Panc1 (cell line): ENCODE data around the gene METTL22. TPM values are rescaled to one million over a fixed set of nuclear protein-coding genes. Genes with fewer than 3 reads are reported as not detected.

Experiments
- ATAC-seq: fragments of 200-7000 bp; cut with Tn5 transposase; 2 replicates; pipeline ENCODE4 v1.9.1; 2020; ENCODE audit warnings: mild to moderate bottlenecking, moderate library complexity
- BruUV-seq: library from RNA; stranded (reverse); fragments of 400-500 nt; replicated peaks from 2 replicates; lab custom pipeline; 2021; lab: Mats Ljungman, UMichigan
- CTCF ChIA-PET: fragments of 300-600 bp; sonication (Branson Sonifier 250); formaldehyde crosslinking; loops from one replicate; lab custom pipeline; 2022; ENCODE audit warnings: antibody characterized with exemption; lab: Charles Lee
- POLR2A ChIA-PET: fragments of 300-600 bp; sonication (Branson Sonifier 250); formaldehyde crosslinking; loops from one replicate; lab custom pipeline; 2022; ENCODE audit warnings: antibody characterized with exemption; lab: Charles Lee
- DNase-seq: peaks from one replicate; pipeline ENCODE4 v3.0.0-alpha.2; 2010; ENCODE audit warnings: low read depth, low spot score
- H3K27ac ChIP-seq: 2 replicates; pipeline ENCODE4 v1.5.1; 2011; ENCODE audit warnings: mild to moderate bottlenecking, low read length, inconsistent platforms
- H3K27me3 ChIP-seq: fragments of 200-500 bp; sonication (Bioruptor generic); 2 replicates; pipeline ENCODE4 v1.6.0; 2014; ENCODE audit warnings: low read length, inconsistent platforms; ENCODE audit not compliant: control insufficient read depth, insufficient read depth
- H3K36me3 ChIP-seq: fragments of 200-500 bp; sonication (Bioruptor generic); 2 replicates; pipeline ENCODE4 v1.5.1; 2014; ENCODE audit warnings: inconsistent platforms, mild to moderate bottlenecking, low read length, moderate library complexity; ENCODE audit not compliant: control insufficient read depth, insufficient read depth
- H3K4me1 ChIP-seq: 2 replicates; pipeline ENCODE4 v1.5.1; 2011; ENCODE audit warnings: inconsistent platforms, mild to moderate bottlenecking, low read length, moderate library complexity; ENCODE audit not compliant: control insufficient read depth, insufficient read depth
- H3K4me3 ChIP-seq, 2 experiments: 2 replicates each; pipeline ENCODE4 v1.5.1; 2011 to 2012; ENCODE audit warnings: low read depth in 2 of 2, low read length in 2 of 2, mild to moderate bottlenecking in 2 of 2, inconsistent platforms in 1 of 2, moderate library complexity in 1 of 2
- H3K9me3 ChIP-seq: fragments of 200-500 bp; sonication (Bioruptor generic); 2 replicates; pipeline ENCODE4 v1.5.1; 2014; ENCODE audit warnings: low read depth, mild to moderate bottlenecking, inconsistent platforms, low read length, moderate library complexity; ENCODE audit not compliant: control insufficient read depth, insufficient read depth
- POLR2AphosphoS5 ChIP-seq: IDR thresholded peaks from 2 replicates; pipeline ENCODE4 v1.6.1; 2012; ENCODE audit warnings: mild to moderate bottlenecking, low read depth, low read length, moderate library complexity
- SIN3A ChIP-seq: IDR thresholded peaks from 2 replicates; pipeline ENCODE4 v1.6.1; 2012; ENCODE audit warnings: low read depth, mild to moderate bottlenecking, low read length, moderate library complexity, borderline replicate concordance; ENCODE audit not compliant: insufficient read depth
- TCF7L2 ChIP-seq: IDR thresholded peaks from 2 replicates; pipeline ENCODE4 v1.6.1; 2011; ENCODE audit warnings: mild to moderate bottlenecking, low read depth, low read length, inconsistent platforms
- in situ Hi-C: cut with HindIII; loops from 2 replicates; pipeline ENCODE4 v1.10.0; 2016; ENCODE audit warnings: low sequenced_read_pairs, low pct_unique_long_range_greater_than_20kb
- intact Hi-C: fragments of 100-400 bp; cut with micrococcal nuclease; formaldehyde crosslinking; loops from one replicate; pipeline ENCODE4 v1.10.0; 2022; ENCODE audit not compliant: unreplicated experiment
- total RNA-seq: library from RNA; stranded (reverse); gene quantifications from one replicate; pipeline ENCODE4 v1.2.1, GENCODE V29; 2021; ENCODE audit not compliant: unreplicated experiment
- TF ChIP-seq, protein P1 (sequence below), 2 experiments: IDR thresholded peaks; 2 replicates each; pipeline ENCODE4 v1.6.1; 2011 to 2012; ENCODE audit warnings: low read depth in 2 of 2, control low read depth in 1 of 2, low read length in 1 of 2, mild to moderate bottlenecking in 1 of 2, moderate library complexity in 1 of 2; ENCODE audit not compliant: insufficient read depth in 1 of 2
- TF ChIP-seq, protein P2 (sequence below): fragments of 450-650 bp; IDR thresholded peaks from 2 replicates; pipeline ENCODE4 v1.5.1; 2017; ENCODE audit warnings: mild to moderate bottlenecking

The METTL22 gene
- total RNA-seq, 1 experiment from 2014 or later, result 31.8 TPM

GRCh38 chr16:8621222-8621571 is 301 bp upstream of the METTL22 start:
- ChIA-PET CTCF (no interaction called here), POLR2A (no interaction called here)
- Histone ChIP-seq H3K36me3 (peaks cover 3% of the 10 kb centered on the region; the same call in 1 of the 2 replicates), H3K4me1 (no peaks in the 10 kb centered on the region), H3K9me3 (no peaks in the 10 kb centered on the region), H3K4me3 (peak overlapping the region; percentile 91 to 95), H3K27me3 (no peaks in the 10 kb centered on the region; the same call in 1 of the 2 replicates), H3K27ac (peak overlapping the region; percentile 86)
- no TSS peak for BruUV-seq
- TF ChIP-seq POLR2AphosphoS5 (no peak), SIN3A (no peak), TCF7L2 (no peak)
- TF ChIP-seq, protein P1, sequence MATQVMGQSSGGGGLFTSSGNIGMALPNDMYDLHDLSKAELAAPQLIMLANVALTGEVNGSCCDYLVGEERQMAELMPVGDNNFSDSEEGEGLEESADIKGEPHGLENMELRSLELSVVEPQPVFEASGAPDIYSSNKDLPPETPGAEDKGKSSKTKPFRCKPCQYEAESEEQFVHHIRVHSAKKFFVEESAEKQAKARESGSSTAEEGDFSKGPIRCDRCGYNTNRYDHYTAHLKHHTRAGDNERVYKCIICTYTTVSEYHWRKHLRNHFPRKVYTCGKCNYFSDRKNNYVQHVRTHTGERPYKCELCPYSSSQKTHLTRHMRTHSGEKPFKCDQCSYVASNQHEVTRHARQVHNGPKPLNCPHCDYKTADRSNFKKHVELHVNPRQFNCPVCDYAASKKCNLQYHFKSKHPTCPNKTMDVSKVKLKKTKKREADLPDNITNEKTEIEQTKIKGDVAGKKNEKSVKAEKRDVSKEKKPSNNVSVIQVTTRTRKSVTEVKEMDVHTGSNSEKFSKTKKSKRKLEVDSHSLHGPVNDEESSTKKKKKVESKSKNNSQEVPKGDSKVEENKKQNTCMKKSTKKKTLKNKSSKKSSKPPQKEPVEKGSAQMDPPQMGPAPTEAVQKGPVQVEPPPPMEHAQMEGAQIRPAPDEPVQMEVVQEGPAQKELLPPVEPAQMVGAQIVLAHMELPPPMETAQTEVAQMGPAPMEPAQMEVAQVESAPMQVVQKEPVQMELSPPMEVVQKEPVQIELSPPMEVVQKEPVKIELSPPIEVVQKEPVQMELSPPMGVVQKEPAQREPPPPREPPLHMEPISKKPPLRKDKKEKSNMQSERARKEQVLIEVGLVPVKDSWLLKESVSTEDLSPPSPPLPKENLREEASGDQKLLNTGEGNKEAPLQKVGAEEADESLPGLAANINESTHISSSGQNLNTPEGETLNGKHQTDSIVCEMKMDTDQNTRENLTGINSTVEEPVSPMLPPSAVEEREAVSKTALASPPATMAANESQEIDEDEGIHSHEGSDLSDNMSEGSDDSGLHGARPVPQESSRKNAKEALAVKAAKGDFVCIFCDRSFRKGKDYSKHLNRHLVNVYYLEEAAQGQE (IDR thresholded peaks at IDR 0.05; ENCODE audit: insufficient read depth in 1 of 2, low read depth in 2 of 2, low read length in 1 of 2), result no peak
- TF ChIP-seq, protein P2, sequence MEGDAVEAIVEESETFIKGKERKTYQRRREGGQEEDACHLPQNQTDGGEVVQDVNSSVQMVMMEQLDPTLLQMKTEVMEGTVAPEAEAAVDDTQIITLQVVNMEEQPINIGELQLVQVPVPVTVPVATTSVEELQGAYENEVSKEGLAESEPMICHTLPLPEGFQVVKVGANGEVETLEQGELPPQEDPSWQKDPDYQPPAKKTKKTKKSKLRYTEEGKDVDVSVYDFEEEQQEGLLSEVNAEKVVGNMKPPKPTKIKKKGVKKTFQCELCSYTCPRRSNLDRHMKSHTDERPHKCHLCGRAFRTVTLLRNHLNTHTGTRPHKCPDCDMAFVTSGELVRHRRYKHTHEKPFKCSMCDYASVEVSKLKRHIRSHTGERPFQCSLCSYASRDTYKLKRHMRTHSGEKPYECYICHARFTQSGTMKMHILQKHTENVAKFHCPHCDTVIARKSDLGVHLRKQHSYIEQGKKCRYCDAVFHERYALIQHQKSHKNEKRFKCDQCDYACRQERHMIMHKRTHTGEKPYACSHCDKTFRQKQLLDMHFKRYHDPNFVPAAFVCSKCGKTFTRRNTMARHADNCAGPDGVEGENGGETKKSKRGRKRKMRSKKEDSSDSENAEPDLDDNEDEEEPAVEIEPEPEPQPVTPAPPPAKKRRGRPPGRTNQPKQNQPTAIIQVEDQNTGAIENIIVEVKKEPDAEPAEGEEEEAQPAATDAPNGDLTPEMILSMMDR, result no peak
- DNase-seq, result no peak
- ATAC-seq, result peak; percentile 28; the same call in 1 of the 2 replicates
- in situ Hi-C loops (no loop called here), intact Hi-C loops (no loop called here)

- H3K27ac ChIP-seq, result peak overlapping the region; percentile 86
- ChIA-PET POLR2A (no interaction called here), CTCF (no interaction called here)
- no TSS peak for BruUV-seq
- H3K4me1 ChIP-seq, result no peaks in the 10 kb centered on the region
- DNase-seq (no peak), ATAC-seq (no peak; the same call in 1 of the 2 replicates)
- peaks cover 3% of the 10 kb centered on the region; the same call in 1 of the 2 replicates for H3K36me3 ChIP-seq
- H3K4me3 ChIP-seq, result peak overlapping the region; percentile 91 to 95
- TF ChIP-seq, protein P1 (IDR thresholded peaks at IDR 0.05; ENCODE audit: insufficient read depth in 1 of 2, low read depth in 2 of 2, low read length in 1 of 2), result no peak
- no peak for TF ChIP-seq SIN3A
- TF ChIP-seq TCF7L2, result no peak
- TF ChIP-seq, protein P2, result no peak
- TF ChIP-seq POLR2AphosphoS5, result no peak
- intact Hi-C loops, result no loop called here
- in situ Hi-C loops, result no loop called here
- H3K9me3 ChIP-seq, result no peaks in the 10 kb centered on the region
- no peaks in the 10 kb centered on the region for H3K27me3 ChIP-seq
Measured at GRCh38 chr16:8622315-8622656, 788 bp downstream of the METTL22 start.
